GM19193 (cell line): Measurements from ENCODE around the gene HK3.

Source experiments
- POLR2A ChIP-seq: IDR thresholded peaks from 4 replicates; pipeline ENCODE4 v1.6.1; 2011; ENCODE audit not compliant: insufficient read depth, insufficient read length; ENCODE audit errors: extremely low read depth

HK3 gene

DNA sequence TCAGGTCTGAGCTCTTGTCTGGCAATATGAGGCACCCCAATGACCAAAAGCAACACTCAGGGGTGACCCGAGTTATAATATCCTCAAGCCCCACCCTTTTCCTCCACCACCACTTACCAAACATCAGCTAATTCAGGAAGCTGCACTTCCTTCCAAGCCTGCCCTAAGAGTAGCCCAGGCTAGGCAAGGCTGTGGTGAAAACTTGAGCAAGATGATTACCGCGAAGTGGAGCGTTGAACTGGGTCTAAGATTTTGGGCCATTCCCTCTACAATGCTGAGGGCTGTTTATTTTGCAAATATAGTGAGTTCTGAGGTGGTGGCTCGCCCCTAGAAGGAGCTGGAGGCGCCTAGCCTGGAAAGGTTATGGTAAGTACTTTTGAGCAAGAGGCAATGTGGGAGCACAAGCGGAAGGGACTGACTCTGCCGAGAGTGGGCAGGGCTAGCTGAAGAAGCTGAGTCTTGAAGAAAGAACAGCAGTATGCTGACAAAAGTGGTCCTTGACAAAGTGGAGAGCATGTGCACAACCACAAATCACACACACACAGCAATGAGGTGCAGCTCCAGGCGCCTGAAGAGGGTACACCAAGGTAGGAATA is at the start of gene HK3:
TSS of gene HK3 (minus strand) at position 51 of the 596 bp plus-strand sequence. CDS start 3,187 bp downstream, outside the sequence.
- TF ChIP-seq POLR2A: no peak

DNA sequence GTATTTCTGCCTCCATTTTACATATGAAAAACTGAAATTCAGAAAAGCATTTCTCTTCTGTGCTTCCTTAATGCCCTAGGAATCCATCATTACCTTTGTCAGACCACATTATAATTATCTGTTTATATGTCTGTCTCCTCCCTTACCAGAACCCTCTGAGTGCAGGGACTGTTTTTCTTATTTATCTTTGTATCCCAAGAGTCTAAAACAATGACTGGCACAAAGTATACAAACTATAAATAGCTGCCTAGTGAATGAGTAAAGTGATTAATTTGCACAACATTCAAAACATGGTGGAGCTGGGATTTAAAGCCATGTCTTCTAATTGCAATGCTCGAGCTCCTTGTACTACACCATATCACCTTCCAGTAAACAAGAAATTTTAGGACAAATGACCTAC is 49.3 kb upstream of the HK3 start:
- TF ChIP-seq POLR2A: no peak

DNA sequence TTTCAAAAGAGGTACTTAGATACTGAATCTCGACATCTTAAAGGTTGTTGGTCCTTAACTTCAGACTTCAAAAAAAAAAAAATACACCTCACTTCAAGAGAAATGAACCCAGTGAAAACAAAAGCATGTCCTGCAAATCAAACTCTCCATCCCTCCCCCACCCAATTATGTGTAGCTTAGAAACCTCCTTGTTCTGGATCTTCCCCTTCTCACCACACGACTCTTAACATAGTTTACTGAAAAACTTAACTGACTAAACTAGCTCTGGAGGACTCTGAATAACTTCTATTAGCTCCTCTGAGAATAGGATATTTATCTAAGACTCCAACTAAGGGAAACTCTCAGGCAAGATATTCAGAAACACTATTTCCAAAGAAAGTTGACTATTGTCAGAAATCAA is 48.7 kb upstream of the HK3 start:
- TF ChIP-seq POLR2A: no peak

GRCh38 chr5:176944268-176944667 is 45.1 kb upstream of the HK3 start:
- TF ChIP-seq POLR2A: no peak

- no peak for TF ChIP-seq POLR2A
These were observed 44.7 kb upstream of the HK3 start for GRCh38 chr5:176943816-176944215.

GRCh38 chr5:176941951-176942350 is 42.8 kb upstream of the HK3 start:
- TF ChIP-seq POLR2A: no peak

- no peak for TF ChIP-seq POLR2A
These were observed 39.3 kb upstream of the HK3 start for GRCh38 chr5:176938472-176938871.

- TF ChIP-seq POLR2A: no peak
These were observed 35.9 kb upstream of the HK3 start for GRCh38 chr5:176935017-176935416.

DNA sequence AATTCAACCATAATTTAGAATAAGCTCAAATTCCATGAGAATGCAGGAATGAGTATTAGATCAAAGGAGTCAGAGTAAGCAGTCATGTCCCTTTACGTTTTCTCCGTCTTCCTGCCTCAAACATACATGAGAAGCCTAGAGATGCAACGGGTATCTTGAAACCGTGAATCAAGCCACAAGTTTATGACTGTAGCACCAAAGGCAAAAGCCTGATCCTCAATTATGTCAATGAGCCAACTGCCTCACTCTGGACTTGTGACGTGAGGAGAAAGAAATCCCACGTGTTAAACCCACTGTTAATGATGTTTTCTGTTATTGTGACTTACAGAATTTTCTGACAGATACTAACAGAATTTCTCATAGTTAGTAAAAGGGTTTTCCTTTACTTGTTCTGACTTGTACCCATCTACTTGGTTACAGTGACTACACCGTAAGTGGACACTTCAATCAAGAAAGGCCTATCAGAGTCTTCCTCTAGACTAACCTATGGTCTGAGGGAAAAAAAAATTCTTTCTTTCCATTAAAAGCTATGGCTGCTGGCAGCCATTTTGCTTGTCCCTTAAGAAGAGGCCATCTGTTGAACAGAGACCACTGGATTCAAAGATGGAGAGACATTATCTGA is 35.3 kb upstream of the HK3 start:
- no peak for TF ChIP-seq POLR2A

DNA sequence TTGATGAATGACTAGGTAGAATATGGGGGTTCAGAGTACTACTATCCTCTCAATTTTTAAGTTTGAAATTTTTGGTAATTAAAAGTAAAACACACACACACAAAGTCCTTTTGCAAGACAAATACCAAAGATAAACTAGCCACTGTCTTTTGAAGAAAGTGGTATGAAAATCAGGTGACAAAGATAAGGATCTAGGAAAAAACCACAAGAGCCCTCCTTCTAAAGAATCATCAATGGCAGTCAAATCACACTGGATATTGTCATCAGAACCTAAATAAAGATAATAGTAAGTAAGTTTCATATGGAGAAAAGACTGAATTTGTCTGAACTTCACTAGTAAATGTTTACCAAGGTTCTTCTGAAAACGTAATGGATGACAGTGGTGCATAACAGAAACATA is 30.5 kb upstream of the HK3 start:
- TF ChIP-seq POLR2A: no peak

DNA sequence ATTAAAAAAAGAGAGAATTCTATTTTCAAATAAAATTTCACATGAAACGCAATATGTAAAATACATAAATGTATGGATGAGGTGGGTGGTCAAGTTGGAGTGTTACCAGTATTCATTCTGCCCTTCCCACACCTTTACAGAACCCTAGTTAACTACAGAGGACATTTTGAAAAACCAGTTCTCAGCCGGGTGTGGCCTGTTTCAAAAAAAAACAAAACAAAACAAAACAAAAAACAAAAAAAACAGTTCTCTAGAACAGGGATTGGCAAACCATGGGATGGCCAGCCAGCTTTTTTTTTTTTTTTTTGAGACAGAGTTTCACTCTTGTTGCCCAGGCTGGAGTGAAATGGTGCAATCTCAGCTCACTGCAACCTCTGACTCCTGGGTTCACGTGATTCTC is 28.4 kb upstream of the HK3 start:
- TF ChIP-seq POLR2A: no peak

DNA sequence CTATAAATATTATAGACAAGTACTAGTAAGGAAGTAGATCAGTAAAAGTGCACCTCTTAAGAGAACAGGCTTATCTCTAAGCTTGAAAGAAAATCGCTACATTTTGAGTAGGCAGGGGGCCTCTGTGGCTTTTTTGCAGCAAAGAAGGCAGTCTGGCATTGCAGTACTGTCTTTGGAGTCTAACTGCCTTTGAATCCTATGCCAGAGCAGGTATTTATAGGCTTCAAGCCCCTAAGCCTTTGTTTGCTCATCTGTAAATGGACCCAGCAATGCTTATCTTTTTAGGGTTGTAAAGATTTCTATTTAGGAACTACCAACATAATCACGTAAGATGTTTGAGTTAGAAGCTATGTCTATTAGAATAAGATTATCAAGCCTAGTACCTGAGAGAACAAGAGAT is 23.7 kb upstream of the HK3 start:
- TF ChIP-seq POLR2A: no peak

GRCh38 chr5:176921714-176922113 is 22.6 kb upstream of the HK3 start:
- TF ChIP-seq POLR2A: no peak

- no peak for TF ChIP-seq POLR2A
These were observed 19.5 kb upstream of the HK3 start for GRCh38 chr5:176918613-176919012.

GRCh38 chr5:176916337-176916736 is 17.2 kb upstream of the HK3 start:
- no peak for TF ChIP-seq POLR2A

GRCh38 chr5:176915906-176916305 is 16.8 kb upstream of the HK3 start:
- TF ChIP-seq POLR2A: no peak

DNA sequence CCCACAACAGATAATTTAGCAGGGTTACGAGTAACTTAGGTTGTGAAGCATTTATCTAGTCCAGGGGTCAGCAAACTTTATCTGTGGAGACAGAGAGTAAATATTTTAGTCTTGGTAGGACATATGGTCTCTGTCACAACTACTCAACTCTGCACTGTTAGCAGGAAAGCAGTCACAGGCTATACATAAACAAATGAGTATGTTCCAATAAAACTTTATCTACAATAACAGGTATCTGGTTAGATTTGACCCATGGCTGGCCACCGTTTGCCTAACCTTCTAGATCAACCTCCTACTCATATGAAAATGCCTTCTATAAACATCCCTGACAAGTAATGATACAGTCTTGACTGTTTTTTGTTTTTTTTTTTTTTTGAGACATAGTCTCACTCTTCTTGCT is 13.0 kb upstream of the HK3 start:
- no peak for TF ChIP-seq POLR2A
